ENCODE data around the gene CEACAM7. TPM values are rescaled to one million over a fixed set of nuclear protein-coding genes. Genes with fewer than 3 reads are reported as not detected.
"Not testable (repeated sequence)": the region's sequence is repeated elsewhere in the genome, so short reads cannot be mapped to it uniquely, and the experiment has no call there.

The CEACAM7 gene
- total RNA-seq: not detected

GRCh38 chr19:41688098-41688497 lies at the start of gene CEACAM7:
Gene CEACAM7 (minus strand): TSS chr19:41688270. CDS start chr19:41688165, 105 bp downstream.
- Mint-ChIP-seq H3K4me3 (no peak within 1 kb of the TSS), H3K27me3 (peaks cover 39% of the 10 kb centered on the region), H3K9me3 (ENCODE audit: low read depth) (no peaks in the 10 kb centered on the region), H3K36me3 (no peaks in the 10 kb centered on the region), H3K27ac (no peak within 1 kb of the TSS), H3K4me1 (no peaks in the 10 kb centered on the region)
- DNase-seq (no peak), ATAC-seq (no peak)
- CTCF ChIA-PET: interaction anchor here (1.1 to 5.1 kb wide), 4 partner anchors 17 to 47 kb away, joined by 3 to 50 read pairs (median 8); no protein-coding TSS in a partner anchor

DNA sequence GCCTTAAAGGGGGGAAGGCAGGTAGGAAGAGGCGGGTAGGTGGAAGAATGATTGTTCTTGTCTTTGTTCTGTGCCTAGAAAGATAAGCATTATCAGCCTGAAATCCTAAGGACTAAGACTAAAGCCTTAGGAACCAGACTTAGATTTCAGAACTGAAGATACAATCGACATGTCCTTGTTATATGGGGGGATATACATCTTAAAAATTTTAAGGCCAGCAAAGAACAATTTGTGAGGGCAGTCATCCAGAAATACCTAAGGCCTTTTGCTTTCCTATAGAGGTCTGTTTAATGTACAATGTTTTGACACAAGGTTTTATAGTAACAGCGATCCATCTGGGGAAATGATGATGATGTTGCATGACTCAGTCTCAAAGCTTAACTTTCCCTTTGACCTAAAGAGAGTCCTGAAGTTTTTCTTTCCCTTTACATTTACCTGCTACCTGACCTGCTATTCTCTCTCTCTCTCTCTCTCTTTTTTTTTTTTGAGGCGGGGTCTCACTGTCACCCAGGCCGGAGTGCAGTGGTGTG lies 47.1 kb upstream of the CEACAM7 start:
- peaks cover 69% of the 10 kb centered on the region for H3K27me3 Mint-ChIP-seq
- no peak overlapping the region for H3K27ac Mint-ChIP-seq
- CTCF ChIA-PET: interaction anchor here (1.1 to 5.1 kb wide), 3 partner anchors 11 to 28 kb away, joined by 4 to 20 read pairs (median 12); partner anchors contain the start of gene CEACAM6
- no peaks in the 10 kb centered on the region for H3K36me3 Mint-ChIP-seq
- H3K9me3 Mint-ChIP-seq (ENCODE audit: low read depth): no peaks in the 10 kb centered on the region
- ATAC-seq (no peak), DNase-seq (no peak)
- no peaks in the 10 kb centered on the region for H3K4me1 Mint-ChIP-seq
- no peak overlapping the region for H3K4me3 Mint-ChIP-seq

DNA sequence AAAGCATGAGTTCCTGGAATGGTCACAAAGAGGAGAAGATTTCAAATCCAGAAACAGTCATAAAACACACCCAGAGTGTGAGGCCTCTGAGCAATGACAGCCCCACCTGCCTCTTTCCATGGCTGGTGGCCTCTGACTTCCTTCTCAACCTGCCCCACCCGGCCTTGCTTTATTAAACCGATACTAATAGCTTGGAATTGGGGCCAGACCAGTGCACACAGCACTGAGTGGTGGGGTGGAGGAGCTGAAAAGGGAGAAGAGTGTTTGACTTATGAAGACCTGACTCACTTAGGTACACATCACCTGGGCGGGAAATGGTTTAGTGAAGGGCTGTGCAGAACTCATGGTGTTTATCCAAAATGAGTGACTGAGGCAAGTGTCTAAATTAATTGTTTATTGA lies 46.5 kb upstream of the CEACAM7 start:
- Mint-ChIP-seq H3K9me3 (ENCODE audit: low read depth) (no peaks in the 10 kb centered on the region), H3K36me3 (no peaks in the 10 kb centered on the region), H3K27ac (no peak overlapping the region), H3K4me1 (no peaks in the 10 kb centered on the region), H3K27me3 (peaks cover 66% of the 10 kb centered on the region), H3K4me3 (no peak overlapping the region)
- DNase-seq: no peak
- ATAC-seq: no peak
- CTCF ChIA-PET: interaction anchor here (4.1 to 5.1 kb wide), 2 partner anchors 19 to 28 kb away, joined by 12 to 20 read pairs; partner anchors contain the start of gene CEACAM6

DNA sequence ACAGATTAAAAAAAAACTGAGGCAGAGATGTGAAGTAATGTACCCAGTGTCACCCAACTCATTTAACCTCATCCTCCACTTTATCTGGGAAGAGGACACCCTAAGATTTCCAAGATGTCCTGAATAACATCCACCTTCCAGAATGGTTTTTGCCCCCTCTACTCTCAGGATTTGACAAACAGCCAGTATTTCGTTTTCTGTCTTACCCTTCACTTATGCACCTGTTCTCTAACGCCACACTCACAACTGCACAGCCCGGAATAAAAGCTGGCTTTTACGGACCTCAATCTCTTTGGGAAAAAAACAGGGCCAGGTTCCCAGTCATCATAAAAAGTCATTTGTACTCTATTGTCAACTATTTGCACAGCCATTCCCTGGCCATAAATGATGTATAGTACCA lies 46.1 kb upstream of the CEACAM7 start:
- H3K4me3 Mint-ChIP-seq: no peak overlapping the region
- H3K36me3 Mint-ChIP-seq: no peaks in the 10 kb centered on the region
- H3K27ac Mint-ChIP-seq: no peak overlapping the region
- ATAC-seq (no peak), DNase-seq (no peak)
- H3K9me3 Mint-ChIP-seq (ENCODE audit: low read depth): no peaks in the 10 kb centered on the region
- peaks cover 63% of the 10 kb centered on the region for H3K27me3 Mint-ChIP-seq
- CTCF ChIA-PET: interaction anchor here (5.1 kb wide), 1 partner anchor 20 kb away, joined by 20 read pairs; the partner anchor contains the start of gene CEACAM6
- H3K4me1 Mint-ChIP-seq: no peaks in the 10 kb centered on the region

DNA sequence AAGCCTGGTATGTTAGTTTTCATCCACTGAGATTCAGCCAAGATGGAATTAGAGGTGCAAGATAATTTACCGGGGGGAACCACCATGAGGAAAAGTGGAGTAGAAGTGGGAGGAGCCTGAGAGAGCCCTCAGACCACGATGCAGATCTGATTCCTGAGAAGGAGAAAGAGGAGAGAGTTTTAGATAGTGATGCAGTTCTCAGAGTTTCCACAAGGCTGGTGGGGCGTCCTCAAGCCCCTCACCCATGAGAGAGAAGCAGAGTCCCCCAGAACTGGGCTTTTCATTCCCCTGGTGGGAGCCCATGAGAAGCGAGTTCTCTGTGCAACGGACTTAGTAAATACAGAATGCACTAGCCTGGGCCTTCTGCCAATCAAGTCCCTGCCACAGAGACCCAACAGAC lies 38.4 kb upstream of the CEACAM7 start:
- no peaks in the 10 kb centered on the region for H3K36me3 Mint-ChIP-seq
- no peaks in the 10 kb centered on the region for H3K9me3 Mint-ChIP-seq (ENCODE audit: low read depth)
- H3K27me3 Mint-ChIP-seq: peaks cover 56% of the 10 kb centered on the region

GRCh38 chr19:41720103-41720502 lies 32.0 kb upstream of the CEACAM7 start:
- no peaks in the 10 kb centered on the region for H3K9me3 Mint-ChIP-seq (ENCODE audit: low read depth)
- peaks cover 27% of the 10 kb centered on the region for H3K27me3 Mint-ChIP-seq
- CTCF ChIA-PET: no interaction called here
- no peaks in the 10 kb centered on the region for H3K36me3 Mint-ChIP-seq
- H3K27ac Mint-ChIP-seq: no peak overlapping the region
- ATAC-seq (no peak), DNase-seq (no peak)
- H3K4me3 Mint-ChIP-seq: no peak overlapping the region
- H3K4me1 Mint-ChIP-seq: no peaks in the 10 kb centered on the region

More for the DNA sequence above, 38.4 kb upstream of the CEACAM7 start:
- DNase-seq (no peak), ATAC-seq (no peak)
- H3K4me1 Mint-ChIP-seq: no peaks in the 10 kb centered on the region
- no peak overlapping the region for H3K27ac Mint-ChIP-seq
- H3K4me3 Mint-ChIP-seq: no peak overlapping the region
- CTCF ChIA-PET: interaction anchor here (3.7 kb wide), 1 partner anchor 20 kb away, joined by 15 read pairs; no protein-coding TSS in a partner anchor

DNA sequence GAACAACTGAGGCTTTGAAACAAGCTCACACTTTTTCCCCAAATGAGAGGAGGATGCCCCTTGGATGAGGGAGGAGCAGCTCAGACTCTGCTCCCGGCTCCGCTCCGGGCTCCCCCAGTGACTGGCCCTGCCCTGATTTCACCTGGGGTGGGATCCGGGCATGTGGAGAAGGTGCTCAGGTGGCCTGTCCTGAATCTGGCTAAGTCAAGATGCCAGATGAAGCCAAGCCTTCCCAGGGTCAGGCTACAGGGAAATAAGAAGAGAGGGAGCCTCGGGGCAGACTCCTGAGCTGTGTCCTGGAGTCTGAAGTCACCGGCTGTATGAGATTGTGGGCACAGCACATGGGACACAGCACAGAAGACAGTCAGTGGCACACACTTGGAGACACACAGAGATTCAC lies 30.7 kb upstream of the CEACAM7 start:
- Mint-ChIP-seq H3K9me3 (ENCODE audit: low read depth) (no peaks in the 10 kb centered on the region), H3K36me3 (no peaks in the 10 kb centered on the region), H3K4me3 (no peak overlapping the region), H3K27ac (no peak overlapping the region), H3K27me3 (peaks cover 18% of the 10 kb centered on the region), H3K4me1 (no peaks in the 10 kb centered on the region)
- DNase-seq (no peak), ATAC-seq (no peak)
- CTCF ChIA-PET: interaction anchor here (1.3 kb wide), 1 partner anchor 12 kb away, joined by 3 read pairs; no protein-coding TSS in a partner anchor

GRCh38 chr19:41714598-41714997 lies 26.5 kb upstream of the CEACAM7 start:
- Mint-ChIP-seq H3K4me1 (no peaks in the 10 kb centered on the region), H3K36me3 (no peaks in the 10 kb centered on the region), H3K27me3 (peaks cover 22% of the 10 kb centered on the region), H3K4me3 (no peak overlapping the region), H3K9me3 (ENCODE audit: low read depth) (no peaks in the 10 kb centered on the region), H3K27ac (no peak overlapping the region)
- CTCF ChIA-PET: interaction anchor here (2.7 kb wide), 1 partner anchor 8 kb away, joined by 18 read pairs; no protein-coding TSS in a partner anchor
- ATAC-seq: no peak
- DNase-seq: peak; percentile 27

DNA sequence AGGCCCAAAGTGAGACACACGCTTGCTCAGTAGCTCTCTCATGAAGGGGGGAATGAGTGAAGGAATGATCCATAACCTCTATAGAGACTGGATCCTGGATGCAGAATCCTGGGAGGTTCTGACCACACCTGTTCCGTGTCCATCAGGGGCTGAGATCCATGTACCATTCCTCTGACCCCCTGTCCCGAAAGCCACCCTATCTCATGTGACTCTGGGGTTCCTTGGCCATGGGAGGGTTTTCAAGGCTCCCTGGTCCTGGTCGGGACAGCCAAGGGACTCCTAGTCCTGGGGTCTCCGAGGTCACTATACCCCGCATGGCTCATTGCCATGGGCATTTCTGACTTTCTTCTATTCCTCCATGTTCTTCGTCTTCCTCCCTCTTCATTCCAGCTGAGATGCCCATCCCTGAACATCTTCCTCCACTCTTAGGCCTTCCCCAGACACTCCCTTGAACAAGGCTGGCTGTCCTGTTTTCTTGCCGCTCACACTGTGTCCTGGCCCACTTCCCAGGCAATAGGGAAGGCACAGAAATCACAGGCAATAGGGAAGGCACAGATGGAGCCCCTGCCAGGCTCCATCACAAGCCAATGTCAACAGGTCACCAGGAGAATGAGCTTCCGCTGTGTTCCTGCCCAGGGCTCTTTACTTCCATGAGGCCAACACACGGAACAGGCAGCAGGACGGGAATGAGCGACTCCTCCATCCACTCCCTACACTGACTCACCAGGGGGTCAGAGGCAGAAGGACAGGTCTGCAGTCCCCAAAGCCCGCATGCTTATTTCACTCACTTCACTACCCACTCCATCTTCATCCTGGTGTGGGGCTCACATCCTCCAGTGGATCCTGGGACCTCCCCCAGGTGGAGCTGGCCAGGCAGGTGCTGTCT lies 23.5 kb upstream of the CEACAM7 start:
- Mint-ChIP-seq H3K9me3 (ENCODE audit: low read depth) (no peaks in the 10 kb centered on the region), H3K36me3 (no peaks in the 10 kb centered on the region), H3K4me3 (no peak overlapping the region), H3K27ac (no peak overlapping the region), H3K27me3 (peaks cover 16% of the 10 kb centered on the region), H3K4me1 (peaks cover 3% of the 10 kb centered on the region)
- DNase-seq (no peak), ATAC-seq (no peak)
- CTCF ChIA-PET: interaction anchor here (1.5 kb wide), 1 partner anchor 19 kb away, joined by 4 read pairs; no protein-coding TSS in a partner anchor

- Mint-ChIP-seq H3K36me3 (no peaks in the 10 kb centered on the region), H3K4me1 (peaks cover 3% of the 10 kb centered on the region), H3K27me3 (peaks cover 25% of the 10 kb centered on the region), H3K4me3 (no peak overlapping the region), H3K9me3 (ENCODE audit: low read depth) (no peaks in the 10 kb centered on the region), H3K27ac (no peak overlapping the region)
- CTCF ChIA-PET: interaction anchor here (0.9 kb wide), 1 partner anchor 14 kb away, joined by 3 read pairs; no protein-coding TSS in a partner anchor
- DNase-seq: no peak
- no peak for ATAC-seq
These were observed 22.0 kb upstream of the CEACAM7 start for GRCh38 chr19:41709951-41710645.

GRCh38 chr19:41709516-41709915 lies 21.4 kb upstream of the CEACAM7 start:
- ATAC-seq, H3K4me1 Mint-ChIP-seq, CTCF ChIA-PET: not testable (repeated sequence)

GRCh38 chr19:41708481-41708880 lies 20.4 kb upstream of the CEACAM7 start, which contains the start of gene CEACAM5:
Gene CEACAM5 (plus strand): TSS chr19:41708626. CDS start chr19:41708732, 106 bp downstream.
- peaks cover 3% of the 10 kb centered on the region for H3K4me1 Mint-ChIP-seq
- H3K9me3 Mint-ChIP-seq (ENCODE audit: low read depth): no peaks in the 10 kb centered on the region
- no peak for DNase-seq
- H3K4me3 Mint-ChIP-seq: no peak within 1 kb of the TSS
- no peaks in the 10 kb centered on the region for H3K36me3 Mint-ChIP-seq
- CTCF ChIA-PET: interaction anchor here (2.3 kb wide), 2 partner anchors 37 to 44 kb away, joined by 22 to 27 read pairs; no protein-coding TSS in a partner anchor
- no peak within 1 kb of the TSS for H3K27ac Mint-ChIP-seq
- H3K27me3 Mint-ChIP-seq: peaks cover 29% of the 10 kb centered on the region
- ATAC-seq: no peak

More at GRCh38 chr19:41709516-41709915, 21.4 kb upstream of the CEACAM7 start:
- DNase-seq; H3K27ac Mint-ChIP-seq; H3K4me3 Mint-ChIP-seq; H3K36me3 Mint-ChIP-seq; H3K9me3 Mint-ChIP-seq (ENCODE audit: low read depth): not testable (repeated sequence)
- peaks cover 31% of the 10 kb centered on the region for H3K27me3 Mint-ChIP-seq

DNA sequence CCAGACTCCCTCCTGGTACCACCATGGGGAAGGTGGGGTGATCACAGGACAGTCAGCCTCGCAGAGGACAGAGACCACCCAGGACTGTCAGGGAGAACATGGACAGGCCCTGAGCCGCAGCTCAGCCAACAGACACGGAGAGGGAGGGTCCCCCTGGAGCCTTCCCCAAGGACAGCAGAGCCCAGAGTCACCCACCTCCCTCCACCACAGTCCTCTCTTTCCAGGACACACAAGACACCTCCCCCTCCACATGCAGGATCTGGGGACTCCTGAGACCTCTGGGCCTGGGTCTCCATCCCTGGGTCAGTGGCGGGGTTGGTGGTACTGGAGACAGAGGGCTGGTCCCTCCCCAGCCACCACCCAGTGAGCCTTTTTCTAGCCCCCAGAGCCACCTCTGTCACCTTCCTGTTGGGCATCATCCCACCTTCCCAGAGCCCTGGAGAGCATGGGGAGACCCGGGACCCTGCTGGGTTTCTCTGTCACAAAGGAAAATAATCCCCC lies 19.9 kb upstream of the CEACAM7 start:
- H3K4me3 Mint-ChIP-seq: no peak overlapping the region
- CTCF ChIA-PET: interaction anchor here (1.2 to 2.3 kb wide), 8 partner anchors 16 to 87 kb away, joined by 5 to 27 read pairs (median 18); no protein-coding TSS in a partner anchor
- peaks cover 3% of the 10 kb centered on the region for H3K4me1 Mint-ChIP-seq
- no peak overlapping the region for H3K27ac Mint-ChIP-seq
- no peaks in the 10 kb centered on the region for H3K9me3 Mint-ChIP-seq (ENCODE audit: low read depth)
- no peaks in the 10 kb centered on the region for H3K36me3 Mint-ChIP-seq
- DNase-seq (no peak), ATAC-seq (no peak)
- H3K27me3 Mint-ChIP-seq: peaks cover 24% of the 10 kb centered on the region
